Upper lobe of right lung (tissue), 1 donor: Measurements from ENCODE around the gene CCDC180. TPM values are rescaled to one million over a fixed set of nuclear protein-coding genes. Genes with fewer than 3 reads are reported as not detected.

Experiments used
- ATAC-seq: fragments of 200-7000 bp; cut with Tn5 transposase; one replicate; pipeline ENCODE4 v1.9.1; 2020; ENCODE audit warnings: mild to moderate bottlenecking, moderate library complexity
- DNase-seq: peaks from one replicate; pipeline ENCODE4 v3.0.0-alpha.2; 2020
- H3K27ac ChIP-seq: fragments of 200-600 bp; one replicate; pipeline ENCODE4 v1.8.0; 2022
- H3K27me3 ChIP-seq: fragments of 200-600 bp; one replicate; pipeline ENCODE4 v1.8.0; 2022; ENCODE audit warnings: mild to moderate bottlenecking
- H3K36me3 ChIP-seq: fragments of 200-600 bp; one replicate; pipeline ENCODE4 v1.8.0; 2022
- H3K4me1 ChIP-seq: fragments of 200-600 bp; one replicate; pipeline ENCODE4 v1.8.0; 2022
- H3K4me3 ChIP-seq: fragments of 200-600 bp; one replicate; pipeline ENCODE4 v1.8.0; 2022; ENCODE audit warnings: mild to moderate bottlenecking
- H3K9me3 ChIP-seq: fragments of 200-600 bp; one replicate; pipeline ENCODE4 v1.8.0; 2022
- intact Hi-C: fragments of 100-400 bp; cut with DNase I; formaldehyde crosslinking; loops from one replicate; pipeline ENCODE4 v1.11.0; 2022
- total RNA-seq: library from RNA; stranded (reverse); fragmentation: NEBNext Ultra II Directional; extraction: Animal tissue kit (Norgen Biotek cat#: 25700); gene quantifications from one replicate; pipeline ENCODE4 v1.2.1, GENCODE V29; 2021
- TF ChIP-seq, protein P1 (sequence below): fragments of 200-600 bp; IDR thresholded peaks from one replicate; pipeline ENCODE4 v1.8.0; 2022; ENCODE audit warnings: antibody characterized with exemption
- donor health status: DM: no; HTN: yes; CAD: no; lungs with severe emphysema.

Gene CCDC180
- total RNA-seq, 1 donor from 2014 or later: 4.0 TPM

DNA sequence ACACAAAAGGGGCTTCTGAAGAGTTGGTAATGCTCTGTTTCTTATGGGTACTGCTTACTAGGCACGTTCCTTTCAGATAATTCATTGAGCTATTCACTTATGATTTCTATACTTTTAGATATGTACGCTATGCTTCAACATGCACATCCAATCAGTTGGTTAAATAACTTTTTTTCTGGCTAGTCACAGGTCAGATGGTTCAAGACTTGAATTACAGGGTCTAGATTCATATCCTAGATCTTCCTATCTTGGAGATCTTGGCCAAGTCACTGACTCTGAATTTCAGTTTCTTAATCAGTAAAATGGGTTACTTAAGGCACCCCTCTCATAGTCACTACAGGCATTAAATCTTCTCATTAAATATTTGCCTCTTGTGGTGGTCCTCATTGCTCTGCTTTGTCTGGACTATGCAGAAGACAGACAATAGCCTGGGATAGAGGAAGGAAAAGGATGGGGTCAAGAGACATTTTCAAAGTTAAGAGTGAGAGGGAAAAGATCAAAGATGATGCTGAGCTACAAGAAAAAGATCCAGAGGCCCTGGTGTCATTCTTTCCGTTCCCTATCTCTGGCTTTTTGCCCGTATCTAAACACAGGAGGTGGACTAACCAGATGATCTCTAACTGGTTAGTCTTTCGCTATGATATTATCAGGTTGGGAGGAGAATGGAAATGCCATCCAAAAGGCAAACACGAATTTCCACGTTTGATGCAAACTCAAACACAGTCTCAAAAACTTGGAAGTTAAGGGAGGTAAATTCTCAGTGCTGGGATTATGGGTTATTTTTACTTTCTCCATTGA is 1.8 kb upstream of the CCDC180 start:
- intact Hi-C loops: no loop called here
- H3K36me3 ChIP-seq: no peaks in the 10 kb centered on the region
- H3K4me3 ChIP-seq: no peak overlapping the region
- H3K9me3 ChIP-seq: no peaks in the 10 kb centered on the region
- H3K4me1 ChIP-seq: no peaks in the 10 kb centered on the region
- ATAC-seq (no peak), DNase-seq (no peak)
- TF ChIP-seq, protein P1, sequence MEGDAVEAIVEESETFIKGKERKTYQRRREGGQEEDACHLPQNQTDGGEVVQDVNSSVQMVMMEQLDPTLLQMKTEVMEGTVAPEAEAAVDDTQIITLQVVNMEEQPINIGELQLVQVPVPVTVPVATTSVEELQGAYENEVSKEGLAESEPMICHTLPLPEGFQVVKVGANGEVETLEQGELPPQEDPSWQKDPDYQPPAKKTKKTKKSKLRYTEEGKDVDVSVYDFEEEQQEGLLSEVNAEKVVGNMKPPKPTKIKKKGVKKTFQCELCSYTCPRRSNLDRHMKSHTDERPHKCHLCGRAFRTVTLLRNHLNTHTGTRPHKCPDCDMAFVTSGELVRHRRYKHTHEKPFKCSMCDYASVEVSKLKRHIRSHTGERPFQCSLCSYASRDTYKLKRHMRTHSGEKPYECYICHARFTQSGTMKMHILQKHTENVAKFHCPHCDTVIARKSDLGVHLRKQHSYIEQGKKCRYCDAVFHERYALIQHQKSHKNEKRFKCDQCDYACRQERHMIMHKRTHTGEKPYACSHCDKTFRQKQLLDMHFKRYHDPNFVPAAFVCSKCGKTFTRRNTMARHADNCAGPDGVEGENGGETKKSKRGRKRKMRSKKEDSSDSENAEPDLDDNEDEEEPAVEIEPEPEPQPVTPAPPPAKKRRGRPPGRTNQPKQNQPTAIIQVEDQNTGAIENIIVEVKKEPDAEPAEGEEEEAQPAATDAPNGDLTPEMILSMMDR: no peak
- no peaks in the 10 kb centered on the region for H3K27me3 ChIP-seq
- no peak overlapping the region for H3K27ac ChIP-seq

DNA sequence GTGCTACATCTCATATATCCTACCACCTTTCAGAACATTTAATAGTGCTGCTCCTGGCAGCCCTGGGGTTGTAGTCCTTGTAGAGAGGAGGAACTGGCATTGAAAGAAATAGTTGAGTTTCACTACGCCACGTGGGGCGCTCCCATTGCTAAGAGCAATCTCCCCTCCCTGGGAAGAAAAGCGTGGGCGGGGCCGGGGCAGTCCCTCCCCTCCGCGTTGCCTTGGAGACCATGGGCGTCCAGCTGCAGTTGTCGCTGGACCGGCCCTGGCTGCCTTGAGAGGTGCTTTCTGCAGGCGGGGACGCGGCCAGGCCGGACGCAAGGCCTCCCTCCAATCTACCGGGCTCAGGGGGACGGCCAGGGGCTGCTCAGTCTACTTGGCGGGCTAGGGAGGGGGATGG is 368 bp upstream of the CCDC180 start:
- H3K4me3 ChIP-seq: no peak overlapping the region
- no peak overlapping the region for H3K27ac ChIP-seq
- intact Hi-C loops: no loop called here
- no peaks in the 10 kb centered on the region for H3K36me3 ChIP-seq
- ATAC-seq (peak; percentile 83), DNase-seq (peak; percentile 85)
- TF ChIP-seq, protein P1: no peak
- no peaks in the 10 kb centered on the region for H3K27me3 ChIP-seq
- H3K4me1 ChIP-seq: no peaks in the 10 kb centered on the region
- H3K9me3 ChIP-seq: no peaks in the 10 kb centered on the region

DNA sequence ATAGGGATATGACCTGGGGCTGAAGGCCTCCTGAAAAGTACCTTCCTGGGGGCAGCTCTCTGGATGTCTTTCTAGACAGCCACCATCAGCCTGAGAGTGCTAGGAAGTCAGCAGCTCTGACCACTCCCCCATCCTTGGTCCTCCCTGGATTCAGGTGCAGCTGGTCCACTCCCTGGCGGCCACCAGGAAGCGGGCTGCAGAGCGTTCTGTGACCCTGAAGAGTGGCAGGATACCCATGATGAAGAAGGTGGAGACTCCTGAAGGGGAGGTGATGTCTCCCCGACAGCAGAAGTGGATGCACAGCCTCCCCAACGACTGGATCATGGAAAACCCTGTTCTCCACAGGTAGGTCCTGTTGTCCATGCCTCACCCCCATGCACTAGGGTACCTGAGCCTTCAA is 1.8 kb downstream of the CCDC180 start:
- no peak for DNase-seq
- no peaks in the 10 kb centered on the region for H3K4me1 ChIP-seq
- no peak overlapping the region for H3K27ac ChIP-seq
- ATAC-seq: no peak
- no peaks in the 10 kb centered on the region for H3K9me3 ChIP-seq
- H3K4me3 ChIP-seq: no peak overlapping the region
- intact Hi-C loops: no loop called here
- H3K36me3 ChIP-seq: no peaks in the 10 kb centered on the region
- TF ChIP-seq, protein P1: no peak
- H3K27me3 ChIP-seq: no peaks in the 10 kb centered on the region

DNA sequence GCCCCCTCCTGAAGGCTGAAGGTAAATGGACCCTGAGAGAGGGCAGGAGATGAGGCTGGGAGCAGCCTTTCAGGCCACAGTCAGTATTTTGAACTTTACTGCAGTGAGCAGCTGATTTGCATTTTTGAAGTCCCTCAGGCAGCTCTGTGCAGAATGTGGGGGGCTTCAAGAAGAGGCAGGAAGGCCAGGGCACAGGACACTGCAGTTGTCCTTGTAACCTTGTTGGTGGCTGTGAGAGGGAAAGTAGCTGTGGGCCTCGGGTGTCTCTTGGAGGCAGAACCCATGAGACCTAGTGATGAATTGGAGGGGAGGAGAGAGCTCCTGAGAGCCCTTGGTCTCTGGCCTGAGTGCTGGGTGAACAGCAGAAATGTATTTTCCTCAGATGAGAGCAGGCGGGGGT is 2.6 kb downstream of the CCDC180 start:
- H3K27me3 ChIP-seq: no peaks in the 10 kb centered on the region
- H3K4me3 ChIP-seq: no peak overlapping the region
- no peak overlapping the region for H3K27ac ChIP-seq
- DNase-seq (no peak), ATAC-seq (no peak)
- H3K4me1 ChIP-seq: no peaks in the 10 kb centered on the region
- no peaks in the 10 kb centered on the region for H3K9me3 ChIP-seq
- intact Hi-C loops: no loop called here
- H3K36me3 ChIP-seq: no peaks in the 10 kb centered on the region
- TF ChIP-seq, protein P1: no peak

DNA sequence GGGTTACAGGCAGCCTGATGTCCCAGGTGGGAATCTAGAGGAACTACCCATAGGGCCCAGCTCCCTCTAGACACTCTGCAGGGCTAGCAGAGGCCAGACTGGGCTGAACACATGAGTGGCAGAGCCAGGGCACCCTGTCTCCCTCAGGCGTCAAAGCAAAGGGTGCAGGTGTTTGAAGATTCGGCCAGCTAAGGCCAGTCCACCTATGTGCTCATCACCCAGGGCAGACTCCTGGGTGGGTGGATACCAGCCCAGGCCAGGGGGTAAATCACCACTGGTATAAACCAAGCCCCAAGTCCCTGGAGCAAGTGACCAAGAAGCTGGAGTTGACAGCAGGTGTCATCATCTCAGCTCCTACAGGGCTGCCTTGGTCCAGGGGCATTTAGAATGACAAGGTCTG is 3.4 kb downstream of the CCDC180 start:
- Histone ChIP-seq H3K9me3 (no peaks in the 10 kb centered on the region), H3K27ac (no peak overlapping the region), H3K36me3 (no peaks in the 10 kb centered on the region), H3K27me3 (no peaks in the 10 kb centered on the region), H3K4me1 (no peaks in the 10 kb centered on the region), H3K4me3 (no peak overlapping the region)
- intact Hi-C loops: no loop called here
- ATAC-seq: no peak
- TF ChIP-seq, protein P1: no peak
- DNase-seq: no peak
